ENCODE results near the gene RFC3.

- no peak for TF ChIP-seq POLR2A (IDR thresholded peaks at IDR 0.05)
- no peak for TF ChIP-seq CTCF (IDR thresholded peaks at IDR 0.05)
Measured at GRCh38 chr13:33775339-33776108, 42.4 kb upstream of the RFC3 start.

All from adrenal gland (tissue), 5 donors.